Panc1 (cell line): ENCODE data around the gene KCNQ1. TPM values are rescaled to one million over a fixed set of nuclear protein-coding genes. Genes with fewer than 3 reads are reported as not detected.

Source experiments
- ATAC-seq: fragments of 200-7000 bp; cut with Tn5 transposase; 2 replicates; pipeline ENCODE4 v1.9.1; 2020; ENCODE audit warnings: mild to moderate bottlenecking, moderate library complexity
- BruUV-seq: library from RNA; stranded (reverse); fragments of 400-500 nt; replicated peaks from 2 replicates; lab custom pipeline; 2021; lab: Mats Ljungman, UMichigan
- CTCF ChIA-PET: fragments of 300-600 bp; sonication (Branson Sonifier 250); formaldehyde crosslinking; loops from one replicate; lab custom pipeline; 2022; ENCODE audit warnings: antibody characterized with exemption; lab: Charles Lee
- POLR2A ChIA-PET: fragments of 300-600 bp; sonication (Branson Sonifier 250); formaldehyde crosslinking; loops from one replicate; lab custom pipeline; 2022; ENCODE audit warnings: antibody characterized with exemption; lab: Charles Lee
- DNase-seq: peaks from one replicate; pipeline ENCODE4 v3.0.0-alpha.2; 2010; ENCODE audit warnings: low read depth, low spot score
- H3K27ac ChIP-seq: 2 replicates; pipeline ENCODE4 v1.5.1; 2011; ENCODE audit warnings: mild to moderate bottlenecking, low read length, inconsistent platforms
- H3K27me3 ChIP-seq: fragments of 200-500 bp; sonication (Bioruptor generic); 2 replicates; pipeline ENCODE4 v1.6.0; 2014; ENCODE audit warnings: low read length, inconsistent platforms; ENCODE audit not compliant: control insufficient read depth, insufficient read depth
- H3K36me3 ChIP-seq: fragments of 200-500 bp; sonication (Bioruptor generic); 2 replicates; pipeline ENCODE4 v1.5.1; 2014; ENCODE audit warnings: inconsistent platforms, mild to moderate bottlenecking, low read length, moderate library complexity; ENCODE audit not compliant: control insufficient read depth, insufficient read depth
- H3K4me1 ChIP-seq: 2 replicates; pipeline ENCODE4 v1.5.1; 2011; ENCODE audit warnings: inconsistent platforms, mild to moderate bottlenecking, low read length, moderate library complexity; ENCODE audit not compliant: control insufficient read depth, insufficient read depth
- H3K4me3 ChIP-seq, 2 experiments: 2 replicates each; pipeline ENCODE4 v1.5.1; 2011 to 2012; ENCODE audit warnings: low read depth in 2 of 2, low read length in 2 of 2, mild to moderate bottlenecking in 2 of 2, inconsistent platforms in 1 of 2, moderate library complexity in 1 of 2
- H3K9me3 ChIP-seq: fragments of 200-500 bp; sonication (Bioruptor generic); 2 replicates; pipeline ENCODE4 v1.5.1; 2014; ENCODE audit warnings: low read depth, mild to moderate bottlenecking, inconsistent platforms, low read length, moderate library complexity; ENCODE audit not compliant: control insufficient read depth, insufficient read depth
- POLR2AphosphoS5 ChIP-seq: IDR thresholded peaks from 2 replicates; pipeline ENCODE4 v1.6.1; 2012; ENCODE audit warnings: mild to moderate bottlenecking, low read depth, low read length, moderate library complexity
- SIN3A ChIP-seq: IDR thresholded peaks from 2 replicates; pipeline ENCODE4 v1.6.1; 2012; ENCODE audit warnings: low read depth, mild to moderate bottlenecking, low read length, moderate library complexity, borderline replicate concordance; ENCODE audit not compliant: insufficient read depth
- TCF7L2 ChIP-seq: IDR thresholded peaks from 2 replicates; pipeline ENCODE4 v1.6.1; 2011; ENCODE audit warnings: mild to moderate bottlenecking, low read depth, low read length, inconsistent platforms
- in situ Hi-C: cut with HindIII; loops from 2 replicates; pipeline ENCODE4 v1.10.0; 2016; ENCODE audit warnings: low sequenced_read_pairs, low pct_unique_long_range_greater_than_20kb
- intact Hi-C: fragments of 100-400 bp; cut with micrococcal nuclease; formaldehyde crosslinking; loops from one replicate; pipeline ENCODE4 v1.10.0; 2022; ENCODE audit not compliant: unreplicated experiment
- total RNA-seq: library from RNA; stranded (reverse); gene quantifications from one replicate; pipeline ENCODE4 v1.2.1, GENCODE V29; 2021; ENCODE audit not compliant: unreplicated experiment
- TF ChIP-seq, protein P1 (sequence below), 2 experiments: IDR thresholded peaks; 2 replicates each; pipeline ENCODE4 v1.6.1; 2011 to 2012; ENCODE audit warnings: low read depth in 2 of 2, control low read depth in 1 of 2, low read length in 1 of 2, mild to moderate bottlenecking in 1 of 2, moderate library complexity in 1 of 2; ENCODE audit not compliant: insufficient read depth in 1 of 2
- TF ChIP-seq, protein P2 (sequence below): fragments of 450-650 bp; IDR thresholded peaks from 2 replicates; pipeline ENCODE4 v1.5.1; 2017; ENCODE audit warnings: mild to moderate bottlenecking

KCNQ1 gene
- total RNA-seq, 1 experiment from 2014 or later, result 1.0 TPM

DNA sequence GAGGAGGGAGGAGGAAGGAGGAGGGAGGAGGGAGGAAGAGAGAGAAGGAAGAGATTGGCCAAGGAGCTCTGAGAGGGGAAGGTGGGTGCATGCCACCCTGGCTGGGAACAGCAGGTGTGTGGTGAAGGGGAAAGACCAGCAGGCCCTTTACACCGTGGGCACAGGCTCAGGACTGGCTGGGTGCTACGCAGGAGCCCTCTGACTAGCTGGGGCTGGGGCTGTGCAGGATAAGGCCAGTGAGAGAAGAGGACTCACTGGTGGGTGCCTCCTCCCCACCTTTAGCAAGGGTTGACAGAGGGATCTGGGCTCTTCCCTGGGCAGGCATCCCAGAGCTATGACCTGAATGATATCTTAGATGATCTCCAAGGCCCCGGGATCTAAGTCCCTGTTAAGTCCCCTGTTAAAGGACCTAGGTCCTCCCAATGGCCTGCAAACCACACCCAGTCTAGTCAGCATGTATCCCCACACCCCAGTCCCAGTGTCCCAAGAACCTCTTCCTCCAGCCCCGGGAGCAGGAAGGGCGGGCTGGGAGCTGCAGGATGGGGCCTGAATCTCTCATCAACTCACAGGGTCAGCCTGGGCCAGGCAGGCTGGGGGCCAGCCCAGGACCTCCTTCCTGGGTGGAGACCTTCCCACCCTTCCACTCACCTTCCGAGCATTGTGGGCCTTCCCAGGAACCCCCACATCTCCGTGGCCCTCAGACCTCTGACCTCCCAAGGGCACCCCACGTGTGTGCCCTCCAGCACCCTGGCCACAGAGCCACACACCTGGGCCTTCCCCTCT lies 385.4 kb downstream of the KCNQ1 start:
- CTCF ChIA-PET, result no interaction called here
- in situ Hi-C loops, result no loop called here

DNA sequence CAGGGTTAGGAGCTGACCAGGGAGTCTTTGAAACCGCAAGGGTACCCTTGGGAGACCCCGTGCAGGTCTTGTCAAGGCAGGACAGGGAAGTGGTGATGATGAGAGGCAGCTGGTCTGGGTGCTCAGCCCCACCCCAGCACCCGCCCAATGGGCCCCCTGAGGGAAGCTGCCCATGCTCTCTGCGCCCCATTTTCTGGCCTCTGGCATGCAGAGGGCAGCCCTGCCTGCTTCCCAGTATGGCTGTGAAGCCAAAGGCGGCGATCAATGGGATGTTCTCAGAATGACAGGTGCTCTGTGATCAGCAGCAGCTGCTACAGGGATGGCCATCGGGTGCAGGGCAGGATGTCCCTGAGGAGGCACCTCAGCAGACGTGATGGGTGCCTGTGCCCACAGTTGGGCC lies 386.1 kb downstream of the KCNQ1 start:
- H3K27ac ChIP-seq, result no peak overlapping the region
- H3K4me1 ChIP-seq, result peaks cover 6% of the 10 kb centered on the region
- no TSS peak for BruUV-seq
- POLR2A ChIA-PET, result no interaction called here
- DNase-seq (no peak), ATAC-seq (no peak)
- no peaks in the 10 kb centered on the region for H3K36me3 ChIP-seq
- intact Hi-C loops, result no loop called here
- no peak overlapping the region for H3K4me3 ChIP-seq
- in situ Hi-C loops, result no loop called here
- H3K9me3 ChIP-seq, result peaks cover 12% of the 10 kb centered on the region; the same call in 1 of the 2 replicates
- no peaks in the 10 kb centered on the region for H3K27me3 ChIP-seq
- TF ChIP-seq, protein P1, sequence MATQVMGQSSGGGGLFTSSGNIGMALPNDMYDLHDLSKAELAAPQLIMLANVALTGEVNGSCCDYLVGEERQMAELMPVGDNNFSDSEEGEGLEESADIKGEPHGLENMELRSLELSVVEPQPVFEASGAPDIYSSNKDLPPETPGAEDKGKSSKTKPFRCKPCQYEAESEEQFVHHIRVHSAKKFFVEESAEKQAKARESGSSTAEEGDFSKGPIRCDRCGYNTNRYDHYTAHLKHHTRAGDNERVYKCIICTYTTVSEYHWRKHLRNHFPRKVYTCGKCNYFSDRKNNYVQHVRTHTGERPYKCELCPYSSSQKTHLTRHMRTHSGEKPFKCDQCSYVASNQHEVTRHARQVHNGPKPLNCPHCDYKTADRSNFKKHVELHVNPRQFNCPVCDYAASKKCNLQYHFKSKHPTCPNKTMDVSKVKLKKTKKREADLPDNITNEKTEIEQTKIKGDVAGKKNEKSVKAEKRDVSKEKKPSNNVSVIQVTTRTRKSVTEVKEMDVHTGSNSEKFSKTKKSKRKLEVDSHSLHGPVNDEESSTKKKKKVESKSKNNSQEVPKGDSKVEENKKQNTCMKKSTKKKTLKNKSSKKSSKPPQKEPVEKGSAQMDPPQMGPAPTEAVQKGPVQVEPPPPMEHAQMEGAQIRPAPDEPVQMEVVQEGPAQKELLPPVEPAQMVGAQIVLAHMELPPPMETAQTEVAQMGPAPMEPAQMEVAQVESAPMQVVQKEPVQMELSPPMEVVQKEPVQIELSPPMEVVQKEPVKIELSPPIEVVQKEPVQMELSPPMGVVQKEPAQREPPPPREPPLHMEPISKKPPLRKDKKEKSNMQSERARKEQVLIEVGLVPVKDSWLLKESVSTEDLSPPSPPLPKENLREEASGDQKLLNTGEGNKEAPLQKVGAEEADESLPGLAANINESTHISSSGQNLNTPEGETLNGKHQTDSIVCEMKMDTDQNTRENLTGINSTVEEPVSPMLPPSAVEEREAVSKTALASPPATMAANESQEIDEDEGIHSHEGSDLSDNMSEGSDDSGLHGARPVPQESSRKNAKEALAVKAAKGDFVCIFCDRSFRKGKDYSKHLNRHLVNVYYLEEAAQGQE (IDR thresholded peaks at IDR 0.05; ENCODE audit: insufficient read depth in 1 of 2, low read depth in 2 of 2, low read length in 1 of 2), result no peak
- TF ChIP-seq POLR2AphosphoS5 (no peak), SIN3A (no peak), TCF7L2 (no peak)
- TF ChIP-seq, protein P2, sequence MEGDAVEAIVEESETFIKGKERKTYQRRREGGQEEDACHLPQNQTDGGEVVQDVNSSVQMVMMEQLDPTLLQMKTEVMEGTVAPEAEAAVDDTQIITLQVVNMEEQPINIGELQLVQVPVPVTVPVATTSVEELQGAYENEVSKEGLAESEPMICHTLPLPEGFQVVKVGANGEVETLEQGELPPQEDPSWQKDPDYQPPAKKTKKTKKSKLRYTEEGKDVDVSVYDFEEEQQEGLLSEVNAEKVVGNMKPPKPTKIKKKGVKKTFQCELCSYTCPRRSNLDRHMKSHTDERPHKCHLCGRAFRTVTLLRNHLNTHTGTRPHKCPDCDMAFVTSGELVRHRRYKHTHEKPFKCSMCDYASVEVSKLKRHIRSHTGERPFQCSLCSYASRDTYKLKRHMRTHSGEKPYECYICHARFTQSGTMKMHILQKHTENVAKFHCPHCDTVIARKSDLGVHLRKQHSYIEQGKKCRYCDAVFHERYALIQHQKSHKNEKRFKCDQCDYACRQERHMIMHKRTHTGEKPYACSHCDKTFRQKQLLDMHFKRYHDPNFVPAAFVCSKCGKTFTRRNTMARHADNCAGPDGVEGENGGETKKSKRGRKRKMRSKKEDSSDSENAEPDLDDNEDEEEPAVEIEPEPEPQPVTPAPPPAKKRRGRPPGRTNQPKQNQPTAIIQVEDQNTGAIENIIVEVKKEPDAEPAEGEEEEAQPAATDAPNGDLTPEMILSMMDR, result no peak
- CTCF ChIA-PET, result no interaction called here

More for the DNA sequence above, 385.4 kb downstream of the KCNQ1 start:
- Histone ChIP-seq H3K27ac (no peak overlapping the region), H3K4me1 (peaks cover 8% of the 10 kb centered on the region), H3K9me3 (peaks cover 12% of the 10 kb centered on the region; the same call in 1 of the 2 replicates), H3K27me3 (no peaks in the 10 kb centered on the region), H3K4me3 (no peak overlapping the region), H3K36me3 (no peaks in the 10 kb centered on the region)
- POLR2A ChIA-PET, result no interaction called here
- TF ChIP-seq SIN3A, result no peak
- no peak for TF ChIP-seq TCF7L2
- TF ChIP-seq, protein P2, result no peak
- no peak for TF ChIP-seq POLR2AphosphoS5
- TF ChIP-seq, protein P1 (IDR thresholded peaks at IDR 0.05; ENCODE audit: insufficient read depth in 1 of 2, low read depth in 2 of 2, low read length in 1 of 2), result no peak
- ATAC-seq, result no peak
- BruUV-seq, result no TSS peak
- intact Hi-C loops, result no loop called here
- no peak for DNase-seq
